ENCODE results near the gene RIC3.

The RIC3 gene

GRCh38 chr11:8080069-8080670 lies 88.7 kb downstream of the RIC3 start:
- TF ChIP-seq SNAI2 (CRISPR knock-in tag; IDR thresholded peaks at IDR 0.05) (no peak), ESRRG (CRISPR knock-in tag; IDR thresholded peaks at IDR 0.05) (no peak), ISL1 (CRISPR knock-in tag; IDR thresholded peaks at IDR 0.05) (no peak), ZC3H10 (CRISPR knock-in tag; IDR thresholded peaks at IDR 0.05) (no peak), GLIS3 (CRISPR knock-in tag; IDR thresholded peaks at IDR 0.05) (no peak), ZNF8 (CRISPR knock-in tag; IDR thresholded peaks at IDR 0.05) (no peak), RARB (CRISPR knock-in tag; IDR thresholded peaks at IDR 0.05) (no peak), ZNF565 (CRISPR knock-in tag; conservative IDR thresholded peaks at IDR 0.05; ENCODE audit: low read depth) (no peak), TOX (CRISPR knock-in tag; IDR thresholded peaks at IDR 0.05; ENCODE audit: borderline replicate concordance) (no peak), BACH2 (CRISPR knock-in tag; IDR thresholded peaks at IDR 0.05; ENCODE audit: borderline replicate concordance) (no peak), ZFP3 (CRISPR knock-in tag; IDR thresholded peaks at IDR 0.05) (no peak), CREB5 (CRISPR knock-in tag; IDR thresholded peaks at IDR 0.05; ENCODE audit: low read depth) (no peak), PPARA (CRISPR knock-in tag; IDR thresholded peaks at IDR 0.05; ENCODE audit: borderline replicate concordance) (no peak), OSR1 (CRISPR knock-in tag; IDR thresholded peaks at IDR 0.05) (no peak), TCF4 (CRISPR knock-in tag; IDR thresholded peaks at IDR 0.05; ENCODE audit: borderline replicate concordance) (no peak)
- TF ChIP-seq, protein P1, sequence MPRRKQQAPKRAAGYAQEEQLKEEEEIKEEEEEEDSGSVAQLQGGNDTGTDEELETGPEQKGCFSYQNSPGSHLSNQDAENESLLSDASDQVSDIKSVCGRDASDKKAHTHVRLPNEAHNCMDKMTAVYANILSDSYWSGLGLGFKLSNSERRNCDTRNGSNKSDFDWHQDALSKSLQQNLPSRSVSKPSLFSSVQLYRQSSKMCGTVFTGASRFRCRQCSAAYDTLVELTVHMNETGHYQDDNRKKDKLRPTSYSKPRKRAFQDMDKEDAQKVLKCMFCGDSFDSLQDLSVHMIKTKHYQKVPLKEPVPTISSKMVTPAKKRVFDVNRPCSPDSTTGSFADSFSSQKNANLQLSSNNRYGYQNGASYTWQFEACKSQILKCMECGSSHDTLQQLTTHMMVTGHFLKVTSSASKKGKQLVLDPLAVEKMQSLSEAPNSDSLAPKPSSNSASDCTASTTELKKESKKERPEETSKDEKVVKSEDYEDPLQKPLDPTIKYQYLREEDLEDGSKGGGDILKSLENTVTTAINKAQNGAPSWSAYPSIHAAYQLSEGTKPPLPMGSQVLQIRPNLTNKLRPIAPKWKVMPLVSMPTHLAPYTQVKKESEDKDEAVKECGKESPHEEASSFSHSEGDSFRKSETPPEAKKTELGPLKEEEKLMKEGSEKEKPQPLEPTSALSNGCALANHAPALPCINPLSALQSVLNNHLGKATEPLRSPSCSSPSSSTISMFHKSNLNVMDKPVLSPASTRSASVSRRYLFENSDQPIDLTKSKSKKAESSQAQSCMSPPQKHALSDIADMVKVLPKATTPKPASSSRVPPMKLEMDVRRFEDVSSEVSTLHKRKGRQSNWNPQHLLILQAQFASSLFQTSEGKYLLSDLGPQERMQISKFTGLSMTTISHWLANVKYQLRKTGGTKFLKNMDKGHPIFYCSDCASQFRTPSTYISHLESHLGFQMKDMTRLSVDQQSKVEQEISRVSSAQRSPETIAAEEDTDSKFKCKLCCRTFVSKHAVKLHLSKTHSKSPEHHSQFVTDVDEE (CRISPR knock-in tag; IDR thresholded peaks at IDR 0.05): no peak
- TF ChIP-seq, protein P2, sequence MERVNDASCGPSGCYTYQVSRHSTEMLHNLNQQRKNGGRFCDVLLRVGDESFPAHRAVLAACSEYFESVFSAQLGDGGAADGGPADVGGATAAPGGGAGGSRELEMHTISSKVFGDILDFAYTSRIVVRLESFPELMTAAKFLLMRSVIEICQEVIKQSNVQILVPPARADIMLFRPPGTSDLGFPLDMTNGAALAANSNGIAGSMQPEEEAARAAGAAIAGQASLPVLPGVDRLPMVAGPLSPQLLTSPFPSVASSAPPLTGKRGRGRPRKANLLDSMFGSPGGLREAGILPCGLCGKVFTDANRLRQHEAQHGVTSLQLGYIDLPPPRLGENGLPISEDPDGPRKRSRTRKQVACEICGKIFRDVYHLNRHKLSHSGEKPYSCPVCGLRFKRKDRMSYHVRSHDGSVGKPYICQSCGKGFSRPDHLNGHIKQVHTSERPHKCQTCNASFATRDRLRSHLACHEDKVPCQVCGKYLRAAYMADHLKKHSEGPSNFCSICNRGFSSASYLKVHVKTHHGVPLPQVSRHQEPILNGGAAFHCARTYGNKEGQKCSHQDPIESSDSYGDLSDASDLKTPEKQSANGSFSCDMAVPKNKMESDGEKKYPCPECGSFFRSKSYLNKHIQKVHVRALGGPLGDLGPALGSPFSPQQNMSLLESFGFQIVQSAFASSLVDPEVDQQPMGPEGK (CRISPR knock-in tag; IDR thresholded peaks at IDR 0.05; ENCODE audit: borderline replicate concordance): no peak
- TF ChIP-seq, protein P3, sequence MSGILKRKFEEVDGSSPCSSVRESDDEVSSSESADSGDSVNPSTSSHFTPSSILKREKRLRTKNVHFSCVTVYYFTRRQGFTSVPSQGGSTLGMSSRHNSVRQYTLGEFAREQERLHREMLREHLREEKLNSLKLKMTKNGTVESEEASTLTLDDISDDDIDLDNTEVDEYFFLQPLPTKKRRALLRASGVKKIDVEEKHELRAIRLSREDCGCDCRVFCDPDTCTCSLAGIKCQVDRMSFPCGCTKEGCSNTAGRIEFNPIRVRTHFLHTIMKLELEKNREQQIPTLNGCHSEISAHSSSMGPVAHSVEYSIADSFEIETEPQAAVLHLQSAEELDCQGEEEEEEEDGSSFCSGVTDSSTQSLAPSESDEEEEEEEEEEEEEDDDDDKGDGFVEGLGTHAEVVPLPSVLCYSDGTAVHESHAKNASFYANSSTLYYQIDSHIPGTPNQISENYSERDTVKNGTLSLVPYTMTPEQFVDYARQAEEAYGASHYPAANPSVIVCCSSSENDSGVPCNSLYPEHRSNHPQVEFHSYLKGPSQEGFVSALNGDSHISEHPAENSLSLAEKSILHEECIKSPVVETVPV (CRISPR knock-in tag; IDR thresholded peaks at IDR 0.05): no peak
- ATAC-seq: 0 out of 3 replicates have a peak, but pooled peaks have one; percentile 1

- TF ChIP-seq ZFP3 (CRISPR knock-in tag; IDR thresholded peaks at IDR 0.05) (no peak), ZC3H10 (CRISPR knock-in tag; IDR thresholded peaks at IDR 0.05) (no peak), ZNF565 (CRISPR knock-in tag; conservative IDR thresholded peaks at IDR 0.05; ENCODE audit: low read depth) (no peak), ZNF8 (CRISPR knock-in tag; IDR thresholded peaks at IDR 0.05) (no peak), PPARA (CRISPR knock-in tag; IDR thresholded peaks at IDR 0.05; ENCODE audit: borderline replicate concordance) (no peak)
- TF ChIP-seq, protein P1 (CRISPR knock-in tag; IDR thresholded peaks at IDR 0.05): no peak
- TF ChIP-seq, protein P3 (CRISPR knock-in tag; IDR thresholded peaks at IDR 0.05): no peak
- no peak for ATAC-seq
Measured at GRCh38 chr11:8079111-8079675, 89.6 kb downstream of the RIC3 start.
